Measurements from ENCODE around the gene PSG3.
"Not testable (repeated sequence)": the region's sequence is repeated elsewhere in the genome, so short reads cannot be mapped to it uniquely, and the experiment has no call there.

DNA sequence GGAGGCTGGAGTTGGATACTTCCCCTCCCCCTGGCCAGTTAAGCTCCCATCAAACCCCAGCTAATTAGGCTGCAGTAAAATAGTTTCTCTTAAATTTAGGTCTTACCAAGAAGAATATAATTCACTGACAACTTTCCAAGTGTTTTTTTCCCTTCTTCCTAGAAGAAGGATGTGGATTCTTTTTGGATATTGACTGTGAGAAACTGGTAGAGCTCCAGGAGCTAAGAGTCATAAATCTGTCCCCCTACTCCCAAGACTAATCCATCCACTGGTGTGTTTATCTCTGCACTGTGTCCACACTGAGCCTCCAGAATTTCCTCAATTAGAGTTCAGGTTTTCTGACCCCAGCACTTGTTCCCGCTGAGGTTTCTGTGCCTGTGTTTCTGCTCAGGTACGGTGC lies 47.5 kb upstream of the PSG3 start:
- TF ChIP-seq, protein P1, sequence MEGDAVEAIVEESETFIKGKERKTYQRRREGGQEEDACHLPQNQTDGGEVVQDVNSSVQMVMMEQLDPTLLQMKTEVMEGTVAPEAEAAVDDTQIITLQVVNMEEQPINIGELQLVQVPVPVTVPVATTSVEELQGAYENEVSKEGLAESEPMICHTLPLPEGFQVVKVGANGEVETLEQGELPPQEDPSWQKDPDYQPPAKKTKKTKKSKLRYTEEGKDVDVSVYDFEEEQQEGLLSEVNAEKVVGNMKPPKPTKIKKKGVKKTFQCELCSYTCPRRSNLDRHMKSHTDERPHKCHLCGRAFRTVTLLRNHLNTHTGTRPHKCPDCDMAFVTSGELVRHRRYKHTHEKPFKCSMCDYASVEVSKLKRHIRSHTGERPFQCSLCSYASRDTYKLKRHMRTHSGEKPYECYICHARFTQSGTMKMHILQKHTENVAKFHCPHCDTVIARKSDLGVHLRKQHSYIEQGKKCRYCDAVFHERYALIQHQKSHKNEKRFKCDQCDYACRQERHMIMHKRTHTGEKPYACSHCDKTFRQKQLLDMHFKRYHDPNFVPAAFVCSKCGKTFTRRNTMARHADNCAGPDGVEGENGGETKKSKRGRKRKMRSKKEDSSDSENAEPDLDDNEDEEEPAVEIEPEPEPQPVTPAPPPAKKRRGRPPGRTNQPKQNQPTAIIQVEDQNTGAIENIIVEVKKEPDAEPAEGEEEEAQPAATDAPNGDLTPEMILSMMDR (IDR thresholded peaks at IDR 0.05), result not testable (repeated sequence)
- TF ChIP-seq ZFX (IDR thresholded peaks at IDR 0.05; ENCODE audit: borderline replicate concordance), result not testable (repeated sequence)
